Calu3 (cell line): ENCODE data around the gene GRIK4. TPM values are rescaled to one million over a fixed set of nuclear protein-coding genes. Genes with fewer than 3 reads are reported as not detected.

ENCODE experiments used
- BruUV-seq: library from RNA; stranded (reverse); fragments of 400-500 nt; replicated peaks from 2 replicates; lab custom pipeline; 2021; lab: Mats Ljungman, UMichigan
- CTCF ChIA-PET: fragments of 300-600 bp; sonication (Branson Sonifier 250); formaldehyde crosslinking; loops from one replicate; lab custom pipeline; 2022; ENCODE audit warnings: antibody characterized with exemption; lab: Charles Lee
- DNase-seq: peaks from one replicate; pipeline ENCODE4 v3.0.0; 2022
- H3K27ac Mint-ChIP-seq: one replicate; pipeline ENCODE4 v1.8.0; 2022; ENCODE audit warnings: mixed read lengths; ENCODE audit not compliant: unreplicated experiment
- H3K27me3 Mint-ChIP-seq: one replicate; pipeline ENCODE4 v1.8.0; 2022; ENCODE audit warnings: mixed read lengths; ENCODE audit not compliant: unreplicated experiment
- H3K36me3 Mint-ChIP-seq: one replicate; pipeline ENCODE4 v1.8.0; 2022; ENCODE audit warnings: mild to moderate bottlenecking, moderate library complexity, mixed read lengths; ENCODE audit not compliant: insufficient read depth, unreplicated experiment
- H3K4me1 Mint-ChIP-seq: one replicate; pipeline ENCODE4 v1.8.0; 2022; ENCODE audit warnings: mild to moderate bottlenecking, low read depth, mixed read lengths; ENCODE audit not compliant: unreplicated experiment
- H3K4me3 Mint-ChIP-seq: one replicate; pipeline ENCODE4 v1.8.0; 2022; ENCODE audit warnings: mild to moderate bottlenecking, low read depth, moderate library complexity, mixed read lengths; ENCODE audit not compliant: unreplicated experiment
- H3K9me3 Mint-ChIP-seq: one replicate; pipeline ENCODE4 v1.8.0; 2022; ENCODE audit warnings: low read depth, mixed read lengths; ENCODE audit not compliant: unreplicated experiment
- intact Hi-C: fragments of 100-400 bp; cut with micrococcal nuclease; formaldehyde crosslinking; loops from one replicate; pipeline ENCODE4 v1.10.0; 2022; ENCODE audit not compliant: unreplicated experiment
- total RNA-seq: library from RNA; stranded (reverse); gene quantifications from 2 replicates; pipeline ENCODE4 v1.2.3, GENCODE V29; 2022
- TF ChIP-seq, protein P1 (sequence below): fragments of 200-600 bp; IDR thresholded peaks from one replicate; pipeline ENCODE4 v1.8.0; 2022; ENCODE audit warnings: antibody characterized with exemption; ENCODE audit not compliant: unreplicated experiment

The GRIK4 gene
- total RNA-seq, 1 experiment from 2014 or later, result not detected

DNA sequence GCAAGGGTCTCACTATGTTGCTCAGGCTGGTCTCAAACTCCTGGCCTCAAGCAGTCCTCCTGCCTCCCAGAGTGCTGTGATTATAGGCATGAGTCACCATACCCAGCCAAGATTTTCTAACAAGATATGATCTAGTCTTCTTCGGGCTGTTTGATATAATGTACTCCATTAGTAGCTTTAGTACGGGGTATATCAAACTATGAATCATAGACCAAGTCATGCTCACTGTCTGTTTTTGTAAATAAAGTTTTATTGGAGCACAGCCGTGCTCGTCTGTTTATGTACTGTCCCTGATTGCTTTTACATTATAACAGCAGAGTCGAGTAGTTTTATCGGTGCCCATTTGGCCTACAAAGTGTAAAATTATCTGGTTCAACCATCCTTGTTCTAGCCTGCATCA is 43.9 kb upstream of the GRIK4 start:
- Mint-ChIP-seq H3K27ac (no peak overlapping the region), H3K9me3 (no peaks in the 10 kb centered on the region), H3K27me3 (no peaks in the 10 kb centered on the region), H3K4me1 (no peaks in the 10 kb centered on the region), H3K4me3 (no peak overlapping the region), H3K36me3 (peaks cover 6% of the 10 kb centered on the region)
- CTCF ChIA-PET, result no interaction called here
- intact Hi-C loops, result no loop called here
- BruUV-seq, result no TSS peak
- TF ChIP-seq, protein P1, sequence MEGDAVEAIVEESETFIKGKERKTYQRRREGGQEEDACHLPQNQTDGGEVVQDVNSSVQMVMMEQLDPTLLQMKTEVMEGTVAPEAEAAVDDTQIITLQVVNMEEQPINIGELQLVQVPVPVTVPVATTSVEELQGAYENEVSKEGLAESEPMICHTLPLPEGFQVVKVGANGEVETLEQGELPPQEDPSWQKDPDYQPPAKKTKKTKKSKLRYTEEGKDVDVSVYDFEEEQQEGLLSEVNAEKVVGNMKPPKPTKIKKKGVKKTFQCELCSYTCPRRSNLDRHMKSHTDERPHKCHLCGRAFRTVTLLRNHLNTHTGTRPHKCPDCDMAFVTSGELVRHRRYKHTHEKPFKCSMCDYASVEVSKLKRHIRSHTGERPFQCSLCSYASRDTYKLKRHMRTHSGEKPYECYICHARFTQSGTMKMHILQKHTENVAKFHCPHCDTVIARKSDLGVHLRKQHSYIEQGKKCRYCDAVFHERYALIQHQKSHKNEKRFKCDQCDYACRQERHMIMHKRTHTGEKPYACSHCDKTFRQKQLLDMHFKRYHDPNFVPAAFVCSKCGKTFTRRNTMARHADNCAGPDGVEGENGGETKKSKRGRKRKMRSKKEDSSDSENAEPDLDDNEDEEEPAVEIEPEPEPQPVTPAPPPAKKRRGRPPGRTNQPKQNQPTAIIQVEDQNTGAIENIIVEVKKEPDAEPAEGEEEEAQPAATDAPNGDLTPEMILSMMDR, result no peak
- DNase-seq, result no peak

DNA sequence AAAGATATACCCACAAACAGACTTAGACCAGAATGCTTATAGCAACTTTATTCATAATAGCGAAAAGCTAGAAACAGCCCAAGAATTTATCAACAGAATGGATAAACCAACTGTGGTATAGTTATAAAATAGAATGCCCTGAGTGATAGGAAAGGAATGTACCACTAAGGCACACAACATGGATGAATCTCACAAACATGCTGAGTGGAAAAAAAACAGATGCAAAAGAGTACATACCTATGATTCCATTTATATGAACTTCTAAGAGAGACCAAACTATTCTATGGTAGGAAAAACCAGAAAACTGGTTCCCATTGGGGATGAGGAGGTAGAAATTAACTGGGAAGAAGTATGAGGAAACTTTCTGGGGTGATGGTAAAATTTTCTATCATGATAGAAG is 40.4 kb upstream of the GRIK4 start:
- Mint-ChIP-seq H3K27me3 (no peaks in the 10 kb centered on the region), H3K9me3 (no peaks in the 10 kb centered on the region), H3K4me3 (no peak overlapping the region), H3K36me3 (peaks cover 6% of the 10 kb centered on the region), H3K27ac (no peak overlapping the region), H3K4me1 (no peaks in the 10 kb centered on the region)
- TF ChIP-seq, protein P1, result no peak
- intact Hi-C loops, result no loop called here
- no peak for DNase-seq
- CTCF ChIA-PET, result no interaction called here
- BruUV-seq, result no TSS peak

DNA sequence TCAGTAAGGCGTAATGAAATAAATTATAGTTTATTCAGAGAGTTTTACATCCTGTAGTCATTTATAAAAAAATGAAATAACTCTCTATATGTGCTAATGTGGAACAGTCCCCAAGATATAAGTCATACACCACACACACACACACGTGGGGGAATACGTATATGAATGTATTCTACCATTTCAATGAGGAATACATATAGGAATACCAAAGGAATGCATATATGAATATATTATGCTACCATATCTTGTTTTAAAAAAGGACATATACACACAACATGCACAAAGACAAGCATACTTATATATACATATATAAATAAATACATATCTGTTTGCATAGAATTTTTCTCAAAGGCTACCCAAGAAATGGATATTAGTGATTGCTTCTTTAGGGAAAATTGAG is 39.6 kb upstream of the GRIK4 start:
- Mint-ChIP-seq H3K27me3 (no peaks in the 10 kb centered on the region), H3K9me3 (no peaks in the 10 kb centered on the region), H3K36me3 (peaks cover 10% of the 10 kb centered on the region), H3K27ac (no peak overlapping the region), H3K4me3 (no peak overlapping the region), H3K4me1 (no peaks in the 10 kb centered on the region)
- CTCF ChIA-PET, result no interaction called here
- no peak for DNase-seq
- TF ChIP-seq, protein P1, result no peak
- intact Hi-C loops, result no loop called here
- no TSS peak for BruUV-seq

DNA sequence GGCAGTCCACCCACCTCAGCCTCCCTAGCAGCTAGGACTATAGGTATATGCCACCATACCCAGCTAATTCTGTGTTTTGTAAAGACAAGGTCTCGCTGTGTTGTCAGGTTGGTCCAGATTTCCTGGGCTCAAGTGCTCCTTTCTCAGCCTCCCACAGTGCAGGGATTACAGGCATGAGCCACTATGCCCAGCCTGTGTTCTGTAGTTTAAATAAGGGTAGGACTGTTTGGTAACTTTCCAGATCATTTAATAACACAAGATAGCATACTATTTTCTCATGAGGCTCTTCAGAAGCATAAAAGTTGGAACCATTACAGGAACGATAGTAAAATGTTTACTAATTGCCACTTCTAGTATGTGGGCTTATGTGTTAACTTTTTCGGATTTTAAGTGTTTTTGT is 38.0 kb upstream of the GRIK4 start:
- H3K36me3 Mint-ChIP-seq, result peaks cover 13% of the 10 kb centered on the region
- no TSS peak for BruUV-seq
- no peaks in the 10 kb centered on the region for H3K4me1 Mint-ChIP-seq
- intact Hi-C loops, result no loop called here
- TF ChIP-seq, protein P1, result no peak
- no peak for DNase-seq
- H3K4me3 Mint-ChIP-seq, result no peak overlapping the region
- no peak overlapping the region for H3K27ac Mint-ChIP-seq
- H3K27me3 Mint-ChIP-seq, result no peaks in the 10 kb centered on the region
- H3K9me3 Mint-ChIP-seq, result no peaks in the 10 kb centered on the region
- CTCF ChIA-PET, result no interaction called here

DNA sequence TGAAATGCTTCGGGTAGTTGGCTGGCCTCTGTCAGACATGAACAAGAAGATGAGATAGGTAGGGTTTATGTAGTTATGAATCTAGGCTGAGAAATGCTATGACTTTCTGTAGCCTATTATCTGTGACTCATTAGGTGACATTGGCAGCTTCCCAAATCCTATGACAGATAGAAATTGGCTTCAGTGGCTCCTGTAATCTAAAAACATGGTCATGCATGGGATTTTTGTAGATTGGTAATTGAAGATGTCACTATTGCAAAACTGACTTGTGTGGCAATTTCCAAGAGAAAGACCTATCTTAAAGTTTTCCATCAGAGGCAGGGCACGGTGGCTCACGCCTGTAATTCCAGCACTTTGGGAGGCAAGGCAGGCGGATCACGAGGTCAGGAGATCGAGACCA is 29.4 kb upstream of the GRIK4 start:
- DNase-seq, result no peak
- intact Hi-C loops, result no loop called here
- CTCF ChIA-PET, result no interaction called here

More for the DNA sequence above, 29.4 kb upstream of the GRIK4 start:
- H3K9me3 Mint-ChIP-seq, result no peaks in the 10 kb centered on the region
- H3K36me3 Mint-ChIP-seq, result peaks cover 6% of the 10 kb centered on the region
- no peaks in the 10 kb centered on the region for H3K4me1 Mint-ChIP-seq
- no peaks in the 10 kb centered on the region for H3K27me3 Mint-ChIP-seq
- H3K4me3 Mint-ChIP-seq, result no peak overlapping the region
- no TSS peak for BruUV-seq
- TF ChIP-seq, protein P1, result no peak
- no peak overlapping the region for H3K27ac Mint-ChIP-seq
